Measurements from ENCODE around the gene PFDN6. TPM values are rescaled to one million over a fixed set of nuclear protein-coding genes. Genes with fewer than 3 reads are reported as not detected.

Gene PFDN6
- total and polyA plus RNA-seq, 10 of the 15 experiments (the other 5 are each of a cell fraction or from before 2014, with no cell fraction given) = 3.1 to 168 (median 82.6) TPM

DNA sequence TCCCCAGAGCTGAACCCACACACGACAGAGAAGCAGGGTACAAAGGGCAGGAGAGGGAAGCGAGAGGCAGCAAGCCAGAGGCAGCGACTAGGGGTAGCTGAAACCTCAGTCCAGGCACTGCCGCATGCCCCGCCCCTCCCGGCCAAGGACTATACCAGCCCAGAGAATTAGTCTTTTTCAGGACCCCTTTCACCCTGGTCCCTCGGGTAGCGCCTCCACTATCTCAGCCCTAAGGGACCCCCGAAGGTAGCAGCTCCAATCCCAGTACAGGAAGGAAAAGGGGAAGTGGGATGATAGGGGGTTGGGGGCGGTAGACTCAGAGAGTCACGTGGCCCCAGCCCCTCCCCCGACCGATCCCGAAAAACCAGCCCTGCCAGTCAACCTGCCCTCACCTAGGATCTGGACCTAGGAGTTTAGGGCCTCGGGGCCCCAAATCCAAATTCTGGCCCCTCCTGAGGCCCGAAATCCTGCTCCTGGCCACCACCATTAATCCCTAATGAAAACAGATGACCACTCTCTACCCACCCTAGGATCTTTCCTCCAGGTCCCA lies 8.1 kb downstream of the PFDN6 start (continued):
- no peak for TF ChIP-seq MYC (IDR thresholded peaks at IDR 0.05; ENCODE audit: insufficient read depth, insufficient read length, insufficient replicate concordance, low read length, severe bottlenecking)
- 0 out of 2 replicates have a peak, but pooled peaks have one; percentile 16 for TF ChIP-seq YY1 (IDR thresholded peaks at IDR 0.05; ENCODE audit: low read depth, low read length)
- TF ChIP-seq EP300 (IDR thresholded peaks at IDR 0.05; ENCODE audit: borderline replicate concordance in 1 of 2, control insufficient read depth in 1 of 2, low read depth in 2 of 2, low read length in 2 of 2) = 0 out of 4 replicates have a peak, but pooled peaks of 1 of the 2 experiments have one; percentile 11
- TF ChIP-seq RUNX3 (IDR thresholded peaks at IDR 0.05; ENCODE audit: low read length) = 0 out of 2 replicates have a peak, but pooled peaks have one; percentile 5
- TF ChIP-seq SUPT20H (IDR thresholded peaks at IDR 0.05; ENCODE audit: borderline replicate concordance, control insufficient read depth, low read depth, low read length) = no peak
- TF ChIP-seq, protein P1, sequence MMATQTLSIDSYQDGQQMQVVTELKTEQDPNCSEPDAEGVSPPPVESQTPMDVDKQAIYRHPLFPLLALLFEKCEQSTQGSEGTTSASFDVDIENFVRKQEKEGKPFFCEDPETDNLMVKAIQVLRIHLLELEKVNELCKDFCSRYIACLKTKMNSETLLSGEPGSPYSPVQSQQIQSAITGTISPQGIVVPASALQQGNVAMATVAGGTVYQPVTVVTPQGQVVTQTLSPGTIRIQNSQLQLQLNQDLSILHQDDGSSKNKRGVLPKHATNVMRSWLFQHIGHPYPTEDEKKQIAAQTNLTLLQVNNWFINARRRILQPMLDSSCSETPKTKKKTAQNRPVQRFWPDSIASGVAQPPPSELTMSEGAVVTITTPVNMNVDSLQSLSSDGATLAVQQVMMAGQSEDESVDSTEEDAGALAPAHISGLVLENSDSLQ (IDR thresholded peaks at IDR 0.05) = peak; percentile 58; the same call in 1 of the 2 replicates
- TF ChIP-seq SPI1 (IDR thresholded peaks at IDR 0.05; ENCODE audit: borderline replicate concordance, insufficient read depth, low read depth, low read length) = peak; percentile 95
- TF ChIP-seq, protein P2, sequence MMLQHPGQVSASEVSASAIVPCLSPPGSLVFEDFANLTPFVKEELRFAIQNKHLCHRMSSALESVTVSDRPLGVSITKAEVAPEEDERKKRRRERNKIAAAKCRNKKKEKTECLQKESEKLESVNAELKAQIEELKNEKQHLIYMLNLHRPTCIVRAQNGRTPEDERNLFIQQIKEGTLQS (IDR thresholded peaks at IDR 0.05; ENCODE audit: borderline replicate concordance, extremely low read depth, low read depth, low read length) = peak; percentile 35; the same call in 1 of the 2 replicates
- TF ChIP-seq CEBPB (IDR thresholded peaks at IDR 0.05; ENCODE audit: borderline replicate concordance in 1 of 2, low read depth in 2 of 2, low read length in 2 of 2) = no peak
- TF ChIP-seq, protein P3, sequence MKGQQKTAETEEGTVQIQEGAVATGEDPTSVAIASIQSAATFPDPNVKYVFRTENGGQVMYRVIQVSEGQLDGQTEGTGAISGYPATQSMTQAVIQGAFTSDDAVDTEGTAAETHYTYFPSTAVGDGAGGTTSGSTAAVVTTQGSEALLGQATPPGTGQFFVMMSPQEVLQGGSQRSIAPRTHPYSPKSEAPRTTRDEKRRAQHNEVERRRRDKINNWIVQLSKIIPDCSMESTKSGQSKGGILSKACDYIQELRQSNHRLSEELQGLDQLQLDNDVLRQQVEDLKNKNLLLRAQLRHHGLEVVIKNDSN (IDR thresholded peaks at IDR 0.05; ENCODE audit: borderline replicate concordance, extremely low read length, insufficient read depth, low read depth, low read length) = peak; percentile 80
- no peak for TF ChIP-seq BCLAF1 (IDR thresholded peaks at IDR 0.05)
- no peak for TF ChIP-seq RCOR1 (conservative IDR thresholded peaks at IDR 0.05; ENCODE audit: low read depth, low read length)
- 0 out of 2 replicates have a peak, but pooled peaks have one; percentile 23 for TF ChIP-seq PAX5 (IDR thresholded peaks at IDR 0.05; ENCODE audit: borderline replicate concordance, low read depth, low read length)
